PC-3 (cell line): Measurements from ENCODE around the gene HDLBP.

Source experiments
- CTCF ChIP-seq: fragments of 300-600 bp; sonication (generic); conservative IDR thresholded peaks from 2 replicates; pipeline ENCODE4 v1.5.1; 2017; ENCODE audit warnings: antibody characterized with exemption, low read depth, mild to moderate bottlenecking, low read length
- EZH2 ChIP-seq: fragments of 300-600 bp; sonication (generic); IDR thresholded peaks from one replicate; pipeline ENCODE4 v1.6.1; 2017; ENCODE audit warnings: antibody characterized with exemption, mild to moderate bottlenecking, low read length; ENCODE audit not compliant: unreplicated experiment
- EZH2phosphoT487 ChIP-seq: fragments of 300-600 bp; sonication (generic); IDR thresholded peaks from 2 replicates; pipeline ENCODE4 v1.6.1; 2018; ENCODE audit warnings: mild to moderate bottlenecking, antibody characterized with exemption, low read length, borderline replicate concordance

- TF ChIP-seq CTCF (no peak), EZH2 (no peak), EZH2phosphoT487 (no peak)
Measured at GRCh38 chr2:241214766-241215165, 100.7 kb downstream of the HDLBP start.
